Keratinocyte (primary cell): ENCODE data around the gene ANKHD1. TPM values are rescaled to one million over a fixed set of nuclear protein-coding genes. Genes with fewer than 3 reads are reported as not detected.
"Not testable (repeated sequence)": the region's sequence is repeated elsewhere in the genome, so short reads cannot be mapped to it uniquely, and the experiment has no call there.

ENCODE experiments used
- DNase-seq: peaks from one replicate; pipeline ENCODE4 v3.0.0-alpha.2; 2011; ENCODE audit warnings: low read depth, missing footprints, low spot score
- FAIRE-seq: peaks from 2 replicates; lab custom pipeline; 2011; peaks lifted over from hg19 to GRCh38; lab: Jason Lieb, UNC
- H2AFZ ChIP-seq: 2 replicates; pipeline ENCODE4 v1.6.0; 2012; ENCODE audit warnings: low read length, control low read depth, inconsistent platforms; ENCODE audit not compliant: control insufficient read depth
- H3K27ac ChIP-seq: 2 replicates; pipeline ENCODE4 v1.5.1; 2011; ENCODE audit warnings: low read length; ENCODE audit not compliant: control insufficient read depth, insufficient read depth
- H3K27me3 ChIP-seq: 3 replicates; pipeline ENCODE4 v1.6.0; 2011; ENCODE audit warnings: low read length; ENCODE audit not compliant: control insufficient read depth, insufficient read depth; ENCODE audit errors: extremely low read depth
- H3K36me3 ChIP-seq, 2 experiments: 2 replicates in 1 of 2; 3 replicates in 1 of 2; pipeline ENCODE4 v1.5.1; 2011; ENCODE audit warnings: low read length in 2 of 2, mild to moderate bottlenecking in 1 of 2; ENCODE audit not compliant: control insufficient read depth in 2 of 2, insufficient read depth in 2 of 2; ENCODE audit errors: extremely low read depth in 1 of 2
- H3K4me1 ChIP-seq: 3 replicates; pipeline ENCODE4 v1.5.1; 2011; ENCODE audit warnings: low read length; ENCODE audit not compliant: control insufficient read depth, insufficient read depth; ENCODE audit errors: extremely low read depth
- H3K4me2 ChIP-seq: 3 replicates; pipeline ENCODE4 v1.6.0; 2011; ENCODE audit warnings: low read depth, low read length; ENCODE audit not compliant: control insufficient read depth, insufficient read depth; ENCODE audit errors: extremely low read depth
- H3K4me3 ChIP-seq, 3 experiments: fragments of 200-600 bp in 1 of 3; sonication (generic) in 1 of 3; 2 replicates in 2 of 3; 3 replicates in 1 of 3; pipeline ENCODE4 v1.5.1; 2011 to 2016; ENCODE audit warnings: low read length in 3 of 3, mild to moderate bottlenecking in 3 of 3, control low read depth in 2 of 3, inconsistent platforms in 1 of 3, low read depth in 1 of 3, mixed read lengths in 1 of 3, mixed run types in 1 of 3, moderate library complexity in 1 of 3; ENCODE audit not compliant: control insufficient read depth in 2 of 3, insufficient read depth in 2 of 3; ENCODE audit errors: extremely low read depth in 1 of 3
- H3K79me2 ChIP-seq: 2 replicates; pipeline ENCODE4 v1.6.0; 2012; ENCODE audit warnings: low read length; ENCODE audit not compliant: control insufficient read depth, insufficient read depth
- H3K9ac ChIP-seq: 3 replicates; pipeline ENCODE4 v1.6.0; 2011; ENCODE audit warnings: low read length; ENCODE audit not compliant: control insufficient read depth, insufficient read depth; ENCODE audit errors: extremely low read depth
- H3K9me1 ChIP-seq: 3 replicates; pipeline ENCODE4 v1.6.0; 2011; ENCODE audit warnings: low read length; ENCODE audit not compliant: control insufficient read depth, insufficient read depth; ENCODE audit errors: extremely low read depth
- H3K9me3 ChIP-seq: 2 replicates; pipeline ENCODE4 v1.5.1; 2012; ENCODE audit warnings: low read depth, low read length; ENCODE audit not compliant: control insufficient read depth
- H4K20me1 ChIP-seq: 3 replicates; pipeline ENCODE4 v1.6.0; 2011; ENCODE audit warnings: low read length; ENCODE audit not compliant: control insufficient read depth, insufficient read depth; ENCODE audit errors: extremely low read depth
- CTCF ChIP-seq, 3 experiments: IDR thresholded peaks in 1 of 3; conservative IDR thresholded peaks in 1 of 3; optimal IDR thresholded peaks in 1 of 3; 2 replicates in 2 of 3; 3 replicates in 1 of 3; pipeline versions ENCODE3 to v1.5.1; 2011; ENCODE audit warnings: low read length in 3 of 3, mild to moderate bottlenecking in 3 of 3, moderate library complexity in 2 of 3, control low read depth in 1 of 3, inconsistent platforms in 1 of 3; ENCODE audit not compliant: insufficient read depth in 2 of 3; ENCODE audit errors: extremely low read depth in 1 of 3
- EZH2 ChIP-seq: IDR thresholded peaks from one replicate; pipeline ENCODE4 v1.6.1; 2012; ENCODE audit warnings: inconsistent platforms, mild to moderate bottlenecking, low read length, moderate library complexity
- dilution Hi-C: fragments of 300-500 bp; cut with MboI; formaldehyde crosslinking; loops from one replicate; pipeline ENCODE4 v1.7.0; 2020; ENCODE audit warnings: low sequenced_read_pairs; ENCODE audit not compliant: extremely low pct_ligation_motif_present
- polyA plus RNA-seq, 5 experiments: library from polyadenylated mRNA; depleted of rRNA in 3 of 5; stranded (reverse) in 3 of 5; stranded (forward) in 1 of 5; unstranded in 1 of 5; fragments of >200 nt; gene quantifications; 1 replicate in 1 of 5; 2 replicates in 3 of 5; 3 replicates in 1 of 5; pipeline versions ENCODE4 v1.2.1 to v1.2.3, GENCODE V29; 2011 to 2012; ENCODE audit warnings: missing spikeins in 2 of 5, low read depth in 1 of 5, low replicate concordance in 1 of 5

Gene ANKHD1
- polyA plus RNA-seq, 1 donor (not counting 4 experiments of a cell fraction or from before 2014, with no cell fraction given), result 65.9 TPM

- dilution Hi-C loops, result no loop called here
- Histone ChIP-seq H3K4me3 (no peak overlapping the region), H3K4me2 (no peak overlapping the region), H3K4me1 (no peaks in the 10 kb centered on the region), H3K36me3 (no peaks in the 10 kb centered on the region), H3K9me1 (no peaks in the 10 kb centered on the region), H3K79me2 (peaks cover 75% of the 10 kb centered on the region), H4K20me1 (peaks cover 6% of the 10 kb centered on the region), H2AFZ (no peak overlapping the region), H3K9ac (no peak overlapping the region), H3K27ac (no peak overlapping the region), H3K27me3 (no peaks in the 10 kb centered on the region), H3K9me3 (no peaks in the 10 kb centered on the region)
- TF ChIP-seq CTCF (optimal IDR thresholded peaks at IDR 0.05 in 1 of 3, IDR thresholded peaks at IDR 0.05 in 1 of 3, conservative IDR thresholded peaks at IDR 0.05 in 1 of 3; ENCODE audit: extremely low read depth in 1 of 3, insufficient read depth in 2 of 3, low read length in 3 of 3), result no peak
- DNase-seq (no peak), FAIRE-seq (no peak)
Observed at GRCh38 chr5:140424135-140424534, 22.5 kb downstream of the ANKHD1 start.

- H4K20me1 ChIP-seq, H3K4me3 ChIP-seq, H3K9me3 ChIP-seq, dilution Hi-C loops, H3K9me1 ChIP-seq, H3K4me2 ChIP-seq, H3K4me1 ChIP-seq, H3K27me3 ChIP-seq, H2AFZ ChIP-seq, H3K9ac ChIP-seq, H3K27ac ChIP-seq, FAIRE-seq, DNase-seq, H3K36me3 ChIP-seq: not testable (repeated sequence)
- H3K79me2 ChIP-seq, result peaks cover 72% of the 10 kb centered on the region
Observed at GRCh38 chr5:140427726-140428125, 26.1 kb downstream of the ANKHD1 start.

GRCh38 chr5:140429724-140430123 lies 28.1 kb downstream of the ANKHD1 start:
- no peak overlapping the region for H3K27ac ChIP-seq
- H3K79me2 ChIP-seq, result peaks cover 68% of the 10 kb centered on the region
- H2AFZ ChIP-seq, result no peak overlapping the region
- FAIRE-seq (no peak), DNase-seq (no peak)
- H3K4me2 ChIP-seq, result no peak overlapping the region
- no peaks in the 10 kb centered on the region for H3K9me1 ChIP-seq
- no peak overlapping the region for H3K9ac ChIP-seq
- dilution Hi-C loops, result no loop called here
- no peaks in the 10 kb centered on the region for H3K9me3 ChIP-seq
- TF ChIP-seq EZH2 (no peak), CTCF (optimal IDR thresholded peaks at IDR 0.05 in 1 of 3, IDR thresholded peaks at IDR 0.05 in 1 of 3, conservative IDR thresholded peaks at IDR 0.05 in 1 of 3; ENCODE audit: extremely low read depth in 1 of 3, insufficient read depth in 2 of 3, low read length in 3 of 3) (no peak)
- H4K20me1 ChIP-seq, result peaks cover 7% of the 10 kb centered on the region
- H3K4me3 ChIP-seq, result no peak overlapping the region
- H3K36me3 ChIP-seq, result no peaks in the 10 kb centered on the region
- no peaks in the 10 kb centered on the region for H3K27me3 ChIP-seq
- H3K4me1 ChIP-seq, result no peaks in the 10 kb centered on the region
